Measurements from ENCODE around the gene NUDT8.

GRCh38 chr11:67670316-67671210 lies 40.8 kb upstream of the NUDT8 start:
- TF ChIP-seq CTCF (conservative IDR thresholded peaks at IDR 0.05 in 1 of 2, IDR thresholded peaks at IDR 0.05 in 1 of 2; ENCODE audit: extremely low read depth in 1 of 2, insufficient read depth in 1 of 2, low read depth in 1 of 2, low read length in 2 of 2) (no peak), EZH2 (IDR thresholded peaks at IDR 0.05; ENCODE audit: borderline replicate concordance, low read length) (no peak)

Measured in mammary epithelial cell (primary cell).